HepG2 (cell line): ENCODE measurements around the gene PDIA2. TPM values are rescaled to one million over a fixed set of nuclear protein-coding genes. Genes with fewer than 3 reads are reported as not detected.

Experiments
- ATAC-seq: fragments of 200-7000 bp; cut with Tn5 transposase; 3 replicates; pipeline ENCODE4 v1.9.1; 2020; ENCODE audit warnings: mild to moderate bottlenecking, moderate library complexity
- BruUV-seq: library from RNA; stranded (reverse); fragments of 400-500 nt; replicated peaks from 2 replicates; lab custom pipeline; 2021; lab: Mats Ljungman, UMichigan
- CTCF ChIA-PET: fragments of 300-600 bp; formaldehyde crosslinking; extraction: SDS; loops from one replicate; lab custom pipeline; 2021; ENCODE audit warnings: low total read pairs, inconsistent platforms, low intra/inter-chr PET ratio; lab: Yijun Ruan, JAX
- POLR2A ChIA-PET: fragments of 350-600 bp; sonication (Branson Sonifier 250); formaldehyde crosslinking; loops from one replicate; lab custom pipeline; 2020; ENCODE audit warnings: antibody characterized with exemption, inconsistent platforms; lab: Yijun Ruan, JAX
- DNase-seq: peaks from one replicate; pipeline ENCODE4 v3.0.0-alpha.2; 2015; ENCODE audit warnings: low spot score
- FAIRE-seq: peaks from 3 replicates; lab custom pipeline; 2011; peaks lifted over from hg19 to GRCh38; lab: Jason Lieb, UNC
- H2AFZ ChIP-seq: one replicate; pipeline ENCODE4 v1.6.1; 2011; ENCODE audit warnings: low read length, inconsistent platforms
- H3K27ac ChIP-seq: fragments of 300-600 bp; 3 replicates; pipeline ENCODE4 v1.8.0; 2011; ENCODE audit warnings: mixed run types, mild to moderate bottlenecking, mixed read lengths, low read length, inconsistent platforms; ENCODE audit not compliant: insufficient read depth; ENCODE audit errors: extremely low read length
- H3K27me3 ChIP-seq, 2 experiments: fragments of 200-600 bp in 1 of 2; 2 replicates in 1 of 2; 3 replicates in 1 of 2; pipeline versions ENCODE4 v1.6.0 to v1.8.0; 2011; ENCODE audit warnings: low read length in 2 of 2, mild to moderate bottlenecking in 2 of 2, moderate library complexity in 2 of 2, inconsistent platforms in 1 of 2; ENCODE audit not compliant: insufficient read depth in 2 of 2, control insufficient read depth in 1 of 2
- H3K36me3 ChIP-seq, 2 experiments: fragments of 200-600 bp in 1 of 2; replicated peaks in 1 of 2; 2 replicates in 1 of 2; 3 replicates in 1 of 2; pipeline versions ENCODE4 v1.5.1 to v1.8.0; 2011; ENCODE audit warnings: low read length in 2 of 2, inconsistent platforms in 1 of 2; ENCODE audit not compliant: insufficient read depth in 2 of 2, control insufficient read depth in 1 of 2
- H3K4me1 ChIP-seq: 2 replicates; pipeline ENCODE4 v1.5.1; 2012; ENCODE audit warnings: low read length, inconsistent platforms; ENCODE audit not compliant: insufficient read depth
- H3K4me2 ChIP-seq: 2 replicates; pipeline ENCODE4 v1.6.0; 2011; ENCODE audit warnings: low read depth, low read length, inconsistent platforms
- H3K4me3 ChIP-seq, 3 experiments: fragments of 200-600 bp in 1 of 3; sonication (generic), shearing (Covaris generic) in 1 of 3; replicated peaks in 1 of 3; 2 replicates each; pipeline ENCODE4 v1.5.1; 2011 to 2016; ENCODE audit warnings: low read length in 3 of 3, inconsistent platforms in 2 of 3, low read depth in 2 of 3, mild to moderate bottlenecking in 2 of 3, control low read depth in 1 of 3, mixed read lengths in 1 of 3; ENCODE audit not compliant: insufficient read depth in 1 of 3
- H3K79me2 ChIP-seq: one replicate; pipeline ENCODE4 v1.6.1; 2011; ENCODE audit warnings: low read length, inconsistent platforms; ENCODE audit not compliant: insufficient read depth
- H3K9ac ChIP-seq: 2 replicates; pipeline ENCODE4 v1.6.0; 2011; ENCODE audit warnings: mild to moderate bottlenecking, low read depth, low read length, inconsistent platforms; ENCODE audit not compliant: insufficient read depth
- H3K9me3 ChIP-seq: 2 replicates; pipeline ENCODE4 v1.5.1; 2012; ENCODE audit warnings: mild to moderate bottlenecking, low read length
- H4K20me1 ChIP-seq: 2 replicates; pipeline ENCODE4 v1.6.0; 2011; ENCODE audit warnings: inconsistent platforms, mild to moderate bottlenecking, low read length, moderate library complexity; ENCODE audit not compliant: insufficient read depth
- AGO2 ChIP-seq: fragments of 200-400 bp; formaldehyde crosslinking; optimal IDR thresholded peaks from 2 replicates; pipeline ENCODE3; 2017; ENCODE audit warnings: mild to moderate bottlenecking, low read depth, low read length, moderate library complexity
- NCOA2 ChIP-seq: sonication (generic); formaldehyde crosslinking; IDR thresholded peaks from 2 replicates; pipeline ENCODE4 v1.8.0; 2022; ENCODE audit warnings: inconsistent platforms
- ZBTB7A ChIP-seq: sonication (generic); formaldehyde crosslinking; IDR thresholded peaks from 2 replicates; pipeline ENCODE4 v1.8.0; 2022; ENCODE audit warnings: mild to moderate bottlenecking, missing genetic modification reagents
- ZNF510 ChIP-seq: sonication (generic); formaldehyde crosslinking; IDR thresholded peaks from 2 replicates; pipeline ENCODE4 v1.4.0; 2020; ENCODE audit warnings: low read depth, mild to moderate bottlenecking, missing genetic modification reagents
- WGBS: methylation state at CpG from one replicate; pipeline ENCODE4 v1.1.6; 2017; ENCODE audit warnings: low lambda C conversion rate; 5-methylcytosine and 5-hydroxymethylcytosine counted together
- in situ Hi-C: cut with HindIII; loops from 2 replicates; pipeline ENCODE4 v1.10.0; 2017; ENCODE audit warnings: low pct_unique_long_range_greater_than_20kb; ENCODE audit not compliant: extremely low pct_ligation_motif_present
- intact Hi-C: fragments of 100-400 bp; cut with micrococcal nuclease; formaldehyde crosslinking; loops from one replicate; pipeline ENCODE4 v1.10.0; 2022; ENCODE audit not compliant: unreplicated experiment
- polyA plus RNA-seq, 8 experiments: library from polyadenylated mRNA; depleted of rRNA in 3 of 8; stranded (reverse) in 7 of 8; unstranded in 1 of 8; fragments of >200 nt; fragmentation: Illumina TruSeq in 4 of 8; extraction: Trizol in 4 of 8; gene quantifications; 2 replicates each; pipeline versions ENCODE4 v1.2.1 to v1.2.3, GENCODE V29; 2011 to 2016; ENCODE audit warnings: low read depth in 4 of 8, missing spikeins in 1 of 8, mixed read lengths in 1 of 8; ENCODE audit not compliant: insufficient read depth in 1 of 8
- total RNA-seq, 5 experiments: library from RNA; depleted of rRNA; stranded (reverse); fragments of >200 nt; fragmentation: Illumina TruSeq; extraction: Trizol; gene quantifications; 2 replicates each; pipeline ENCODE4 v1.2.3, GENCODE V29; 2016; ENCODE audit warnings: low read depth in 1 of 5
- TF ChIP-seq, protein P1 (sequence below): sonication (generic); formaldehyde crosslinking; IDR thresholded peaks from 2 replicates; pipeline ENCODE4 v1.4.0; 2020; ENCODE audit warnings: missing genetic modification reagents

Gene PDIA2
- total and polyA plus RNA-seq, 2 of the 13 experiments (the other 11 are each of a cell fraction or from before 2014, with no cell fraction given) = 0.35 to 1.9 TPM

DNA sequence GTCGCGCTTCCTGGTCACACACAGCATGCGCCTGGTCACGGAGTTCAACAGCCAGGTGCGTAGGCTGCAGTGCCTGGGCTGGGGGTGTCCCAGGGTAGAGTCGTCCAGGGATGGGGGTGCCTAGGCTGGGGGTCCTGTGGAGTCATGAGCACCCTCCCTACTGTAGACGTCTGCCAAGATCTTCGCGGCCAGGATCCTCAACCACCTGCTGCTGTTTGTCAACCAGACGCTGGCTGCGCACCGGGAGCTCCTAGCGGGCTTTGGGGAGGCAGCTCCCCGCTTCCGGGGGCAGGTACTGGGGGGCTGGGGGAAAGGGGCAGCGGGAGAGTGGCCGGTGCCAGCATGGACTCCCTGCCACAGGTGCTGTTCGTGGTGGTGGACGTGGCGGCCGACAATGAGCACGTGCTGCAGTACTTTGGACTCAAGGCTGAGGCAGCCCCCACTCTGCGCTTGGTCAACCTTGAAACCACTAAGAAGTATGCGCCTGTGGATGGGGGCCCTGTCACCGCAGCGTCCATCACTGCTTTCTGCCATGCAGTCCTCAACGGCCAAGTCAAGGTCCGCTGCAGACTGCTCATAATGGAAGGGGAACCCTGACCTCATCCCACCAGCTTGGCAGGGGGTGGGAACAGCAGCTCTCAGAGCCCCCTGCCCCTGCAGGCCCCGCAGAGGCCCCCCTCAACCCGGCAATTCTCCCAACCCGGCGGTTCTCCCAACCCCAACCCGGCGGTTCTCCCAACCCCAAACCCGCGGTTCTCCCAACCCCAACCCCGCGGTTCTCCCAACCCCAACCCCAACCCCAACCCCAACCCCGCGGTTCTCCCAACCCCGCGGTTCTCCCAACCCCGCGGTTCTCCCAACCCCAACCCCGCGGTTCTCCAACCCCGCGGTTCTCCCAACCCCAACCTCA, 2.4 kb downstream of the PDIA2 start:
- CTCF ChIA-PET = no interaction called here
- H3K27ac ChIP-seq = no peak overlapping the region
- BruUV-seq = no TSS peak
- H3K4me3 ChIP-seq = no peak overlapping the region
- intact Hi-C loops (loop anchor here (5.0 kb wide), 1 partner anchor 48 kb away; no protein-coding TSS in a partner anchor), in situ Hi-C loops (no loop called here)
- H3K36me3 ChIP-seq = peaks cover 12 to 36% of the 10 kb centered on the region in 2 experiments; a peak in 4 of 5 replicates
- 92% methylated on average over 35 of the region's 48 CpGs for WGBS
- no peak overlapping the region for H3K4me2 ChIP-seq
- no peak for ATAC-seq
- peaks cover 4 to 25% of the 10 kb centered on the region in 2 experiments; a peak in 4 of 5 replicates for H3K27me3 ChIP-seq
- no peak overlapping the region for H2AFZ ChIP-seq
- H3K9me3 ChIP-seq = no peaks in the 10 kb centered on the region
- H3K4me1 ChIP-seq = peaks cover 6% of the 10 kb centered on the region; the same call in 1 of the 2 replicates
- TF ChIP-seq ZBTB7A (CRISPR knock-in tag) (no peak), AGO2 (peak; percentile 11), NCOA2 (no peak), ZNF510 (CRISPR knock-in tag) (no peak)
- TF ChIP-seq, protein P1, sequence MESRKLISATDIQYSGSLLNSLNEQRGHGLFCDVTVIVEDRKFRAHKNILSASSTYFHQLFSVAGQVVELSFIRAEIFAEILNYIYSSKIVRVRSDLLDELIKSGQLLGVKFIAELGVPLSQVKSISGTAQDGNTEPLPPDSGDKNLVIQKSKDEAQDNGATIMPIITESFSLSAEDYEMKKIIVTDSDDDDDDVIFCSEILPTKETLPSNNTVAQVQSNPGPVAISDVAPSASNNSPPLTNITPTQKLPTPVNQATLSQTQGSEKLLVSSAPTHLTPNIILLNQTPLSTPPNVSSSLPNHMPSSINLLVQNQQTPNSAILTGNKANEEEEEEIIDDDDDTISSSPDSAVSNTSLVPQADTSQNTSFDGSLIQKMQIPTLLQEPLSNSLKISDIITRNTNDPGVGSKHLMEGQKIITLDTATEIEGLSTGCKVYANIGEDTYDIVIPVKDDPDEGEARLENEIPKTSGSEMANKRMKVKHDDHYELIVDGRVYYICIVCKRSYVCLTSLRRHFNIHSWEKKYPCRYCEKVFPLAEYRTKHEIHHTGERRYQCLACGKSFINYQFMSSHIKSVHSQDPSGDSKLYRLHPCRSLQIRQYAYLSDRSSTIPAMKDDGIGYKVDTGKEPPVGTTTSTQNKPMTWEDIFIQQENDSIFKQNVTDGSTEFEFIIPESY (CRISPR knock-in tag) = peak; percentile 60; the same call in 1 of the 2 replicates
- H3K79me2 ChIP-seq = no peaks in the 10 kb centered on the region
- POLR2A ChIA-PET = no interaction called here
- FAIRE-seq = no peak
- H4K20me1 ChIP-seq = no peaks in the 10 kb centered on the region
- DNase-seq = no peak
- no peak overlapping the region for H3K9ac ChIP-seq
